ENCODE results near the gene CAPN8.

DNA sequence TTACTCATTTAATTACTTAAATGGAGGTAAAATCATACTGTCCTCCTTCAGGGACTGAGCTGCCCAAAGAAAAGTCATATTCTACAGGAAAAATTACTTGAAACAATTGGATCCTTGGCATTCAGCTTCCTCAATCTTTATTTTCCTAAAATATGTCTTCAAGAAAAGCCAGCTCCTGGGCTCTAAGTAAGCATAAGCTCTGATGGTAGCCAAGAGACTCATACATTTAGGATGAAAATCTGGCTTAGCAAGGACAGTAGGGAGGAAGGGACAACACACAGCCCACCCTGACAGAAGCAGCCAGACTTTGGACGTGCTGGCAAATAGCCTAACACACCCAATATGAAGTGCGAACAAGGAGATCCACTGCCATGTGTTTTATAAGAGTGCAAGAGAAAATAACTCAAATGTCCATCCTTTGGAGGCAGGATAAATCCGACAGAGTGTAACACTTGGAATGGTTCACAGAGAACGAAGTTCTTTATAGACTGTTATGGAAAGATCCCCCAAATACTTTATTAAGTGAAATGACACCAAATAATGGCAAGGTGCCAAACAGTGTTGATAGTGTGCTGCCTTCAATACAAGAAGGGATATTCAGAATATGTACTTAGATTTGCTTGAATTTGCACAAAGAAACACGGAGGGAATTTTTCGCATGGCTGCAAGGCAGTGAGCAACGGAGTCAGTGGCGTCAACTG is 14.1 kb downstream of the CAPN8 start:
- no peak for TF ChIP-seq POLR2A (IDR thresholded peaks at IDR 0.05; ENCODE audit: low read depth, low read length)
- TF ChIP-seq TAF1 (IDR thresholded peaks at IDR 0.05; ENCODE audit: borderline replicate concordance, low read depth, low read length) = no peak
